Central memory CD4-positive, alpha-beta T cell (primary cell): ENCODE measurements around the gene ZCWPW1.
A peak's percentile ranks its signal among the peaks of the same experiment; 100 is the strongest.

Experiments
- DNase-seq: peaks from one replicate; pipeline ENCODE4 v3.0.0; 2022
- total RNA-seq, 3 experiments: gene quantifications; one replicate each; lab custom pipeline; 2026; lab: John Stamatoyannopoulos, UW

The ZCWPW1 gene, protein sequence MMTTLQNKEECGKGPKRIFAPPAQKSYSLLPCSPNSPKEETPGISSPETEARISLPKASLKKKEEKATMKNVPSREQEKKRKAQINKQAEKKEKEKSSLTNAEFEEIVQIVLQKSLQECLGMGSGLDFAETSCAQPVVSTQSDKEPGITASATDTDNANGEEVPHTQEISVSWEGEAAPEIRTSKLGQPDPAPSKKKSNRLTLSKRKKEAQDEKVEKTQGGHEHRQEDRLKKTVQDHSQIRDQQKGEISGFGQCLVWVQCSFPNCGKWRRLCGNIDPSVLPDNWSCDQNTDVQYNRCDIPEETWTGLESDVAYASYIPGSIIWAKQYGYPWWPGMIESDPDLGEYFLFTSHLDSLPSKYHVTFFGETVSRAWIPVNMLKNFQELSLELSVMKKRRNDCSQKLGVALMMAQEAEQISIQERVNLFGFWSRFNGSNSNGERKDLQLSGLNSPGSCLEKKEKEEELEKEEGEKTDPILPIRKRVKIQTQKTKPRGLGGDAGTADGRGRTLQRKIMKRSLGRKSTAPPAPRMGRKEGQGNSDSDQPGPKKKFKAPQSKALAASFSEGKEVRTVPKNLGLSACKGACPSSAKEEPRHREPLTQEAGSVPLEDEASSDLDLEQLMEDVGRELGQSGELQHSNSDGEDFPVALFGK
- total RNA-seq: 5.8 to 15.8 (median 13.1) reads per million in 3 experiments

DNA sequence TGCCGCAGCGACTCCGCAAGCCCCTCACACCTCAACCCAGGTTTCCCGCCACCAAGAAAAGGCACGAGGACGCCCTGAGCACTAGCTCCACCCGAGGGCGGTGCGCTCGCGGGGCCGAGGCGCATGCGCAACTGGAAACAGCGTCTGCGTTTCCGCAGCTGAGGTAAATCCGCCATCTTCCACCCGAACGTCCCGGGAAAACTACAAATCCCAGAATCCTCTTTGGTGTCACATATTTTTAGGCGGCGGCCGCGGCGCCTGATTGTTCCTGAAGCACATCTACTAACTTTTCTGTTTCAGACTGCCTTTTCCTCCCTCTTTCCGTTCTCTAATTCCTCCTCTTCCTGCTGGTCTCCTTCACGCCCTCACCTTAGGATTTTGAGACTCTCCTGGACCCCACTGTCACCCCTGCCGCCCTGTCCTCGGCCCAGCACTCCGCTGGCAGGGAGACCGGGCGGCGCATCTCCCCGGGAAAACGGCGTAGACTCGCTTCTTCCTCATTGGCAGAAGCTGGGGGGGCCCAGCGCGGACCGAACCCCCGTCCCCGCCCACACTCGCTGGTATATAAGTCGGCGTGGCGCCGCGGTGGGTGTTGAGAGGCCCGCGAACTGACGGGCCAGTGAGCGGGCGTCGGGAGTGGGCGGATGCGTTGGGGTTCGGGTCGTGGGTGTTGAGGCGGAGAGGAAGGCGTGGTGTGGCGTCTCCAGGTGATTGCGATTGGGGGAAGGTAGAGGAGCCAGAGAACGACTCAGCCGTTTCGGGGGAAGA is at the start of gene ZCWPW1:
TSS of gene ZCWPW1 (minus strand) at position 505 of the 768 bp plus-strand sequence. CDS start 8,054 bp downstream, outside the sequence.
- peak; percentile 97 for DNase-seq

DNA sequence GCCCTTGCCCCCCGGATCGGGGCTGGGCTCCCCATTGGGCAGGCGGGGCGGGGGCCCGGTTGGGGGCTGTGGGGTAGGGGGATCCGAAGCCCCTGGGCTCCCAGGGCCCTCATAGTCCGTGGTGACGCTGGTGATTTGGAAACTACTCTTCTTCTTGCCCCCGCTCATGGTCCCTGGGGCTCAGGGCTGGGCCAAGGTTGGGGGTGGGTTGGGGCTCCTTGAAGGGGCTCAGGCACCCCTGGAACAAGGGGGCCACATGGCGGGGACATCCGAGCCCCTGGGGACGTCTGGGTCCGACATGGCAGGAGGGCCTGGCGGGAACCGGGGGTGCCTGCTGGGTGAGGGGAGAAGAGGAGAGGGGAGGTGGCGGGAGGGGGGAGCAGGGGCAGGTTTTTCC is 49.4 kb upstream of the ZCWPW1 start:
- no peak for DNase-seq

DNA sequence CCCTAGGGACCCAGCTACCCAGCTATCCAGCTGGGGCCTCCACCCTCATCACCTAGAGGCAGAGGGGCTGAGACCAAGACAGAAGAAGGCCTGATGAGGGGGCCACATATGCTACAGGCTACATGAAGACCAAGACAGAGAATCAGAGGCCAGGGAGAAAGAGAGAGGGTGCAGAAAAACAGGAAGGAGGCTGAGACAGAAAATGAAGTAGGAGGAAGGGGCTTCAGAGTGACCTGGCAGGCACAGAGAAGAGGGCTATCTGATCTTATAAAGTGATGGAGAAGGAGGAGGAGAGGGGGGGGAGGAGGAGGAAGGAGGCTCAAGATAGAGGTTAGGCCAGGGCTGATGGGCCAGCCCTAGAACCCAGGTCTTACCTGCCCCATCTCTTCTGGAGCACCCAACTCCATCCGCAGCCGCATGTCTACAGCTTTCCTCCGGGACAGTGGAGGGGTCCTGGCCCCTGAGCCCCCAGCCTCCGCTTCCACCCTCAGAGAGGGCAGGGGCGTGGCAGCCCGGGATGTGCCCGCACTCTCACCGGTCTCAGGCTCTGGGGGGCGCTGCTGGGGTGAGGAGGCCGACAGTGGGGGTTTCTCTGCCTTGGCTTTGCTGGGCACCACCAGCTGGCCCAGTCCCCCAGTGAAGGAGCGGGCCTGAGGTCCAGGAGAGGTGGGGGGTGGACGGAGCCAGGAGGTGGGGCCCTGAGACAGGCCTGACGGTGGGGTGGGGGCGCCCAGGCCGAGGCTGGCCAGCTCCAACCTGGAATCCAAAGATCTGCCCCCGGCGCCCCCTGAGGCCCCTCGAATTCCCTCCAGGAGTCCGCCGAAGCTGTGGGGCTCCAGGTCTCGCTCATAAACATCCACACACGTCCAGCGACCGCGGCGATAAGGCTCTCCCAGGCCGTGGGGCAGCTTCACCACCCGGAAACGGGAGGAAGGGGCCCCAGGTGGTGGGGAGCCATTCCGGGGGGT is 48.7 kb upstream of the ZCWPW1 start:
- DNase-seq: no peak

DNA sequence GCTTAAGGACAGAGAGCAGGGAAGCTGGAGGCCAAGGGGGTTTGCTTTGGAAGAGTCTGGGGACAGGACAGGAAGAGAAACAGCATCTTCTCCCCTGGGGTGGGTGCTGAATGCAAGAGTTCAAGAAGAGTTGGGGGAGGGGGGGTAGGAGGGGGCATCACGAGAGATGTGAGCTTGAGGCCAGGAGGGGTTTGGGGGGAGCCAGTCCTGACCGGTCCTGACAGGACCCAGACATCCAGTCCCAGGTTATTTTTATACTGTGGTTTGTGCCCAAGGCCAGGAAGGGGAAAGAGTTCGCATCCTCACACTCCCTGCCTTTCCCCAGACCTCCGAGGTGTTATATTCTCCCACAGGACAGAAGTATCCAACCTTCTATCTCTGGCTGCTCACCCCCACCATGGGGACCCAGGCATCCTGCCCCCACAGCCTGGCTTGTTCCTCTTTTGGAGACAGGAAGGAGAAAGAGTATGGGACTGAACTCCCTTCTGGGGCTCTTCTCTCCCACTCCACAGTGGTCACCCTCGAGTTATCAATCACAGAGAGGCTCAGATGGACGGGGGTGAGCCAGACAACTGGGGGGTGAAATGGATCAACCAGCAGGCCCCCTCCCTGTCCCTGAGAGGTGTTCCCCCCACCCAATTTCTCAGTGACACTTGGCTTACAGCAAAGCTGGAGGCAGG is 47.7 kb upstream of the ZCWPW1 start:
- DNase-seq: no peak

DNA sequence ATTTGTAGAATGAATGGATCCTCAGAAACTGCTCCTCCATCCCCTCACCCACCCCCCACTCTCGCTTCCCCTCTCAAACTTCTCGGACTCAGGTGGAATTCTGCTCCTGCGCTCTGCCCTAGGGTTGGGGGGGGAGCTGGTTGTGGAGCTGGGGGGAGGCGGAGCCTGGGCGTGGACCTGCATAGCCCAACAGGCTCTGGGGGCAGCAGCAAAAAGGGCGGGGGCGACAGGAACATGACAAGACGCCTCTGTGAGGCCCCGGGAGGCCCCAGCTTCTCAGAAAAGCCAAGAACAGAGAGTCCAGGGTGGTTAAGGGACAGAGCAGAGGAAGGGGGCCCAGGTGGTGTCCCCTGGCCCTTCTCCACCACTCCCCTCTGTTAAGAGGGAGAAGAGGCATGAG is 47.0 kb upstream of the ZCWPW1 start:
- DNase-seq: no peak

DNA sequence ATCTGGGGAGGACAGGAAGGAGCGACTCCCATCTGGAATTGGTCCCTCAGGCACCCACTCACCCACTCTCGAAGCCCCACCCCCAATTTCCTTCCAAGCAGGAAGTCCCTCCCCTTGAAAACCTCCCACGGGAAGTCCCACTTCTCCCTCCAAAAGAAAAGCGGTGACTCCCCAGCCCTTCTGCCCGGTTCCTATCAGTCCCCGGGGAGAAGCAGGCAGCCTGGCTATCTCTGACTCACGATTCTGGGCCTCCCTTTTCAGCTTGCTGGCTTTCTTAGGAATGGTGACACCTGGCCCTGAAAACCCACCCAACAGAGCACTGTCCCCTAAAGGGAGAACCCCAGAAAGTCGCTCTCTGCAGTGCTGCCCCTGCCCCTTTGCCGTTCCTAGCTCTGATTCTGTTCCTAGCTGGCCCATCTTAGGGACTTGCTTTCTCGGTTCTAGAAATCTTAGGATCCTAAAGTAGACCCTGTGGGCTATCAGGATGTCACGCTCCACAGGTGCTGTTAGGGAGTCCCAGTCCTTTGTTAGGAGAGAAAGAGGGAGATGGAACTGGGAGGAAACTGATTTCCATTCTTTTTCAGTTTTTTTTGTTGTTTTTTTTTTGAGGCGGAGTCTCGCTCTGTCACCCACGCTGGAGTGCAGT is 44.5 kb upstream of the ZCWPW1 start:
- no peak for DNase-seq

DNA sequence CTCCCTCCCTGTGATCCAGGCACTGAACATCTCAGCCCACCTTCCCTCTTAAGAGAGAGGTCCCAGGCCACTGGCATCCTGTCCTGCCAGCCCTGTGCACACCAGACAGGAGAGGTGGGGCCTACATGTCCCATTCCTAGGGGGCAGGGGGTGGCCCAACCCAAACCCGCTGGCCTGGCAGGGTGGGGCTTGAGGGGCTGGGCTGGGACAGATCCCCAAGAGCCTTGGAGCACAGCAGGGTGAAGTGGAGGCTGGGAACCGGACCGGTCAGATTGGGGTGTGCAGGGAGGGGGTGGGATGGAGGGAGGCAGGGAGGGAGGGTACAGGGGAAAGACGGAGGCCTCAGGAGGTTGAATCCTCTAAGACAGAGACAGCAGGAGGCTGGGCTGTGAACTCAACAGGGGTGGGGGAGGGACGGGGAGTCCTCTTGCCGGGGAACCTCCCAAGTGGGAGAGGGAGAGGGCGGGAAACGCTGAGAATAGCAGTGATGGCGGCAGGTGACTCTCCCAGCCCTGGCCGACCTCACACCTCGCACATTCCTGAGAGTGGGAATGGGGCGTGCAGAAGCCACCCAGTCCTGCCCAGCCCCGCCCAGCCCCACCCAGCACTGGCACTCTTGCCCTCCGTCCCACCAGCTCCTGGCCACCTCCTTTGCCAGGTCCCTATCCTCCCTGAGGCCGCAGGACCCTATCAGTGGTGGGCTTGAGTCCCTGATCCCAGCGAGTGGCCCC is 43.8 kb upstream of the ZCWPW1 start:
- DNase-seq: no peak

DNA sequence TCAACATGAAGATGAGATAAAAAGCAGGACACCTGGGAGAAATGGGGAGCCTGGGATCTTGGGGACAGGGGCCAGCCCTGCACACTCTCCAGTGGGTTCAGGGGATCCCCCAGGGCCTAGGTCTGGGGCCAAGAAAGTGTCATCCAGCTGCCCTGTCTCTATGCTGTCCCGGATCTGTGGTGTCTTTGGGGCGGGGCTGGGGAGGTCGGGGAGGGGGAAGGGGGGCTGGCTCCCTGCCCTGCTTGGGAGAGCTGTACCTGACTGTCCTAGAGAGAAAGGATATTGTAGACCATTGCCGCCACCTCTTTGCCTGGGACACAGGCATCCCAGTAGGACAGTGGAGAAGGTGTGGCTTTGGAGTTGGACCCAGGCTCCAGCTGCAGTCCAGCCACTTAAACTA is 42.5 kb upstream of the ZCWPW1 start:
- no peak for DNase-seq

DNA sequence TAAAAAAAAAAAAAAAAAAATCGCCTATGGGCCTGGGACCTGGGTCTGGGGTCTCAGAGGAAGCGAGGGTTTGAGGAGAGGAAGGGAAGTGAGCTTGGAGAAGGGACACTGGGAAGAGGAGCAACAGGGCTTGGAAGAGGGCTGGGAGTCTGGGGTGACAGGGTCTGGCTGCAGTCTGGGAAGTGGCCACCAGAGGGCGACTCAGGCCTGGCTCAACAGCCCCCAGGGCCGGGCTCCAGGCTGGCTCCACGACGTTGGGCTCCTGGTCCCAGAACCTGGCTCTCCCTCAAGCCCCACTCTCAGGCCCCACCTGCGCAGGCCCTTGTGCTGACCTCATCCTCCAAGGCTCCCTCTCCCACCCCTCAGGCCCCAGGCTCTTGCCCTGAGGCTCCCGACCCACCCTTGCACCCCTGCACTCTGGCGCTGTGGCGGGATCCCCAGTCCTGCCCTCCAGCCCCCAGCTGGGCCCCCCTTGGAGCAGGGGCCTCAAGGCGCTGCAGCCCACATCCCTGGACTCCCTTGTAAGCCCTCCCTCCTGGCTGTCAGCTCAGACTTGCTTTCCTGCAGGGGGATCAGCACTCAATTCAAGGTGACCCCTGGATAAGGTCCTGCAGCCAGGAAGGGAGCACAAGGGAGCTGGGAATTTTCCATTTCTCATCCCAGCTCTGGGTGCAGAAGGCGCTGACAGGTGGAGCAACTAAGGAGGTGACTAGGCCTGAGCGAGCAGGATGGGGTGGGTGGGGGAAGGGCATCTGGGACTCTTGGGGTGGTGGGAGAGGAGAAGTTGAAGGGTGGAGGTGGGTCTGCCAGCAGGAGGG is 40.9 kb upstream of the ZCWPW1 start:
- DNase-seq: peak; percentile 69

DNA sequence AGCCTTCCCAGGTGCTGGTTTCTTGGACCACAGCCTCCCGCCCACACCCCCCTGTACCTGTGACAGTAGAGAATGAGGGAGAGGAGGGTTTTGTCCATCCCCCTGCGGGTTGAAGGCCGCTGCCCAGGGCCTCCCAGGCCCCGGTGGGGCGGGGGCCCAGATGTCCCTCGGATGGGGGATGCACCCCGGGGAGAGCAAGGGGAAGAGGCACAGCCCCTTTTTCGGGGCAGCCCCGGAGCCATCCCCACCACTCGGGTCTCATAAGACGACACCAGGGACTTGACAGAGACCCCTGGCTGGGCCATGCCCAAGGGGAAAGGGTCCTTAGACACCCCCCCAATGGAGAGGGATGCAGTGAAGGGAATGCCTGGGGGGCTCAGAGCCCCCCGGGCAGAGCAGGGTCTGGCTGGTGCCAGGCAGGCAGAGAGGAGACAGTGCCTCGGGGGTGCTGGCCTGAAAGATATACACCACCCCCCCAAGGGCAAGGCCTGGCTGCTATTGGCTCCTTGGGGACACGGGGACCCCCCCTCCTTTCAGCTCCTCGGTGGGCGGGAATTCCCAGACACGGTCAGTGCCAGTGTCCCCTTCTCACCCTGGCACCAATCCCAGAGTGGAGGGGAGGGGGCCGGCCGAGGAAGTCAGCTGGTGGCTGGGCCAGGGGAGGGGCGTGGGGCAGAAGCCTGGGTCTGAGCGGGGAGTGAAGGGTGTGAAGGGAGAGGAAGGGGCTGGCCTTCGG is 39.3 kb upstream of the ZCWPW1 start:
- DNase-seq: no peak

DNA sequence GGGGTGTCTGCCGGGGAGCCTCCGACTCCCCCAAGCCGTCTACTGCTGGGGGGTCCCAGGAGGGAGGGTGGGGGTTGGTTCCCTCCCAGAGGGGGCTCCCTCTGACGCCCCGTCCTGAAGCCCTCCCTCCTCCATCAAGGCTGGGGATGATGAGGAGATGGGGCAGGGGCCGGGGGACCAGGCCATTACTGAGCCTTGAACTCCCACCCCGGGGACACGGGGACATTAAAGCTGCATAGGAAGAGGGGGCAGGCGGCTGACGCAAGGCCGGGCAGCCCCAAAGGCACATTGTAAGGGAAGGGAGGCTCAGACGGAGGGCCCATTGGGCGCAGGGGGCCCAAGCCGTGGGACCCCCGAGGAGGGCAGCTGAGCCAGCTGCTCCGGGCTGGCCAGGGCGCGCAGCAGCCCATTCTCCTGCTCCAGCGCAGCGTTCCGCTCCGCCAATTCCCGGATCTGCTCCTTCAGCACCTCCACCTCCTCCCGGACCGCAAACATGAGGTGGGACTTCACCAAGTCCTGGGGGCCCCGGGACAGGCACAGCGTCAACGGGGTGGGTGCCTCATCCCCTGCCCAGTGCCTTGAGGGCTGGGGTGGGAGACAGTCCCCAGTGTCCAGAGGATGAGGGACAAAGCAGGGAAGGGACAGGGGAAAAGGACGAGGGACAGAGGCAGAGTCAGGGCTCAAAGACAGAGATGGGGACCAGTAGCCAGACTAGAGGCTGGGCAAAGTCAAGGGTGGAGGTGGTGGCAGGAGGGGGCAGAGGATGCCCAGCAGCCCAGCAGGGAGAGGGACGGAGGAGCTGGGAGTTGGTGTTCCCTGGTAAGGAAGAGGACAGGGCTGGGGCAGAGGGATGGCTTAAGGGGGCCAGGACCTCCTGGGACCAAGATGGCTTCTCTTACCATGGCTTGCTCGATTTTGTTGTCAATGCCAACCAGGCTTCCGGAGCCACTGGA is 38.4 kb upstream of the ZCWPW1 start:
- no peak for DNase-seq

DNA sequence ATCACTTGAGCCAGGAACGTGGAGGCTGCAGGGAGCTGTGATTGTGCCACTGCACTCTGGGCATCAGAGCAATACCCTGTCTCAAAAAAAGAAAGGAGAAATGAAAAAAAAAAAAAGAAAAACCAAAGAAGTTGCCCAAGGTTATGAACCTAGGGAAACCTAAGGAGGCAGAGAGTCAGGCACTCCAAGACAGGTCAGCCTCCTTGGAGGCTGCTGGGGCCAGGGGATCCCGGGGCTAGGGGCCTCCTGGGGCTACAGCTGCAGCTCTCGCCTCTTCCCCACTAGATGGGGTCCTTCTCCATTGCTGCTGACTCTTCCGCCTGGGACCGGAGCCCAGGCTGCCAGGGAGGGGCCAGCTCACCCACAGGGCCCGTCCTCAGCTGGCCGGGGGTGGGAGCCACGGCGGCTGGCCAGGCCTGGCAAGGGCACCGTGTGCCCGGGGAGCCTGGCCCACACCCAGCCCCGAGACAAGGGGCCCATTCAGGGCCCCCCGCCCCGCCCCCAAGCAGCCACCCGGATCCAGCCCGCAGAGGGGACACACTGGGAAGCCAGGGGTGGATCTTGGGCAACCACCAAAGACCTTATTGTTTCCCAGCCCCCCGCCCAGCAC is 37.3 kb upstream of the ZCWPW1 start:
- no peak for DNase-seq

DNA sequence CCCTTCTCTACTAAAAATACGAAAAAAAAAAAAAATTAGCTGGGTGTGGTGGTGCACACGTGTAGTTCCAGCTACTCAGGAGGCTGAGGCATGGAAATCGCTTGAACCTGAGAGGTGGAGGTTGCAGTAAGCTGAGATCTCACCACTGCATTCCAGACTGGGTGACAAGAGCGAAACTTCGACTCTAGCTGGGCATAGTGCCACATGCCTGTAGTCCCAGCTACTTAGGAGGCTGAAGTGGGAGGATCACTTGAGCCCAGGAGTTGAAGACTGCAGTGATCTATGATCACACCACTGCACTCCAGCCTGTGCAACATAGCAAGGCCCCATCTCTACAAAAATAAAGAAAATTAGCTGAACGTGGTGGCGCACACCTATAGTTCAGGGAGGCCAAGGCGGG is 36.8 kb upstream of the ZCWPW1 start:
- no peak for DNase-seq

DNA sequence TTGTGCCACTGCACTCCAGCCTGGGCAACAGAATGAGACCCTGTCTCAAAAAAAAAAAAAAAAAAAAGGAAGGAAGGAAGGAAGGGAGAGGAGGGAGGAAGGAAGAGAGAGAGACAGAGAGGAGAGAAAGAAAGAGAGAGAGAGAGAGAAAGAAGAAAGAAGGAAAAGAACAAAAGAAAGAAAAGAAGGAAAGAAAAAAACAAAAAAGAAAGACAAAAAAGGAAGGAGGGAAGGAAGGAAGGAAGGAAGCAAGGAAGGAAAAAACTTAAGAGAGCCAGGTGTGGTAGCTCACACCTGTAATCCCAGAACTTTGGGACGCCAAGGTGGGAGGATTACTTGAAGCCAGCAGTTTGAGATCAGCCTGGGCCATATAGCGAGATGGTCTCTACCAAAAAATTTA is 36.3 kb upstream of the ZCWPW1 start:
- no peak for DNase-seq

DNA sequence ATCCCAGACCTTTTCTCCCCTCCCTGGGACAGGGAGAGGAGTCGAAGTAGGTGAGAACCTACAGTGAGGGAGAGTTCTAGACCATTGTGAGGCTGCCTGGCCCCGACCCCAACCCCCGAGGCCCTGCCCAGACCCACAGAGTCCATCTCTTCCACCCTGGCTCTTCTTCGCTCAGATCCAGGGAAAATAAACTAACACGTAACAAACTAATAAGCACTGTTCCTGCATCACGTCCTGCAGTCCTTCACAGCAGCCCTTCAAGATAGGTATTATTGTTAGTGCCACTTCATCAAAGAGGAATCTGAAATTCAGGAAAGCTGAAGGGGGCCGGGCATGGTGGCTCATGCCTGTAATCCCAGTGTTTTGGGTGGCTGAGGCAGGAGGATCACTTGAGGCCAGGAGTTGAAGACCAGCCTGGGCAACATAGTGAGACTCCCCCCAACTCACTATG is 35.7 kb upstream of the ZCWPW1 start, which contains the start of gene SPACDR:
TSS of gene SPACDR (minus strand) at position 51 of the 451 bp plus-strand sequence. CDS start 235 bp downstream, outside the sequence.
- DNase-seq: no peak

DNA sequence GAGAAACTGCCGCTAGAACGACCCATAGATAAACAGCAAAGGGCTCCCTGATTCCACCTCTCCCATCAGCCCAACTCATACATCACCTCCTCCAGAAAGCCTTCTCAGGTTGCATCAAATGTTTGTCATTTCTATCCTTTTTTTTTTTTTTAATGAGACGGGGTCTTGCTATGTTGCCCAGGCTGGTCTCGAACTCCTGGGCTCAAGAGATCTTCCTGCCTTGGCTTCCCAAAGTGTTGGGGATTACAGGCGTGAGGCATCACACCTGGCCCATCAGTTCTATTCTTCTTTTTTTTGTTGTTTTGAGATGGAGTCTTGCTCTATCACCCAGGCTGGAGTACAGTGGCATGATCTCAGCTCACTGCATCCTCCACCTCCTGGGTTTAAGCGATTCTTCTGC is 28.5 kb upstream of the ZCWPW1 start:
- DNase-seq: no peak

DNA sequence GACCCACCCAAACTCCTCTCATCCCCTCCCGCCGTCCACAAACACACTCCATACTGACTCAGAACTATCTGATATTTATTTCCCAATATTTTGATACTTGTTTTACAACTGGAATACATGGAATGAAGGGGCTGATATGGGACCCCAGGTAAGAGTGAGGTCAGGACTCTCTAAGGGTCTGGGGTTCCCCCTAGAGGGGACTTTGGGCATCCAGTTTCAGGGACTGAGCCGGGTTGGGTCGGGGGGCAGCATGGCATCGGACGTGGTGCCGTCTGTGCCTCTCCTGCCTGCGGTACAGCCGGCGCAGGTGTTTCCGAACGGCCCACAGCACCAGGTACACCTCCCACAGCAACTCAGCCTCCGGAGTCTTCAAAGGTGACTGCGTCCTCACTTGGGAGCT is 28.1 kb upstream of the ZCWPW1 start:
- no peak for DNase-seq
